ENCODE results near the gene SLC51A.
"Not testable (repeated sequence)": the region's sequence is repeated elsewhere in the genome, so short reads cannot be mapped to it uniquely, and the experiment has no call there.

Gene SLC51A

GRCh38 chr3:196216089-196216564 lies at the start of gene SLC51A:
SLC51A (plus strand) TSS chr3:196216534; CDS start chr3:196216713, 179 bp downstream.
- DNase-seq (ENCODE audit: low read depth in 3 of 3, low spot score in 1 of 3): no peak

- DNase-seq (ENCODE audit: low read depth in 3 of 3, low spot score in 1 of 3): no peak
Observed at GRCh38 chr3:196166741-196167140, 49.6 kb upstream of the SLC51A start.

- no peak for DNase-seq (ENCODE audit: low read depth in 3 of 3, low spot score in 1 of 3)
Observed at GRCh38 chr3:196168808-196169391, 47.4 kb upstream of the SLC51A start.

DNA sequence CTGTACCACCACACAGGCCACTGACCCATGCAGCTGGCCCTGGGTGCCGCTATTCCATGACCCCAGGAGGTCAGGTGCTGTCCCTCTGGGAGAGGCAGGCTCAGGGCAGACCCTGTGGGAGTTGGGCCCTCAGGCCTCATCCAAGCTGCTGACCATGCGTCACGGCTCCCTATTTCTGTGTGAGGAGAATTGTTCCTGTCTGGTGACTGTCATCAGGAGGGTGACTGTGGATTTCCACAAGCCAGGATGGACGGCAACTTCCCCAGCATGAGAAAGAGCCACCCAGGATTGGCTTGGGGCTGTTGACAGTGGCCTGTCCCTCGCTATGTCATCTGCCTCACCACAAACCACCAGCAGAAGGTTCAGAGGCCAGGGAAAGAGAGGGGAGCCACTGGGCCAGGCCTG lies 46.5 kb upstream of the SLC51A start:
- no peak for DNase-seq (ENCODE audit: low read depth in 3 of 3, low spot score in 1 of 3)

GRCh38 chr3:196170296-196170695 lies 46.0 kb upstream of the SLC51A start:
- not testable (repeated sequence) for DNase-seq (ENCODE audit: low read depth in 3 of 3, low spot score in 1 of 3)

DNA sequence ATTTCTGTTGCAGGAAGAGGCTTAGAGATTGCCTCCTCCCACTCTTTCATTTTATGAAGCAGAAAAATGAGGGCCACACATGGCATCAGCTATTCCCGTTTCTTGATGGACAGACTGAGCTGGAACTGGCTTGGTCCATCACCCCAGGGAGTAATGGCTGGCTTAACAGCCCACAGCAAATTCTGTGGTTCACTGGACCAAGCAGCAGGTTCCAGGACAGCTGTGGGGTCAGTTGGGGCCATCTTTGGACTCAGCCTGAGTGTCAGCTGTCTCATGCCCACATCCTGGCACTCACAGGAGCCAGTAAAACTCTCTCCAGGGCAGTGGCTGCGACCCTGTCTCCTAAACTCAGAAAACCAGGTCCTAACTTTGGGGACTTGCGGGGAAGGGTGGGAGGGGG lies 41.7 kb upstream of the SLC51A start:
- DNase-seq (ENCODE audit: low read depth in 3 of 3, low spot score in 1 of 3): no peak

DNA sequence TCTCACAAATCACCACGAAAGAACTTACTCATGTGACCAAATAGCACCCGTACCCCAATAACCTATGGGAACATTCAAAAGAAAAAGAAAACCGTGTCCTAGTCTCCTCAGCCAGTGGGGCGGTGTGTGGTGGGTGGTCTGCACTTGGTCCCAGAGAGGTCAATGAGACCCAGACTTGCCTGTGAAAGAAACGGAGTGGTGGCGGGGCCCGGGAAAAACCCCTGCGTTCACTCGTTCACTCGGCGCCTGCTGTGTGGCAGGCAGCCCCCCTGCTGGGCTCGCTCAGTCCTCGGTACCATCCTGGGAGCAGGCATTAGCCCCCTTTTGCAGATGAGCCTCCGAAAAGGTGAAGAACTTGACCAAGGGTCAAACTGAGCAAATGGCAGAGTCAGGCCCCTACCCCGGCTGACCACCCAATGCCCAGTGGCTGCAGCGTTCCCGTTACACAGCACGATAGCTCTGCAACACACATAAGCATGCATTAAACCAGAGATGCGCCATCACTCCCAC lies 41.2 kb upstream of the SLC51A start:
- DNase-seq (ENCODE audit: low read depth in 3 of 3, low spot score in 1 of 3): no peak

- no peak for DNase-seq (ENCODE audit: low read depth in 3 of 3, low spot score in 1 of 3)
Observed at GRCh38 chr3:196175722-196176121, 40.6 kb upstream of the SLC51A start.

DNA sequence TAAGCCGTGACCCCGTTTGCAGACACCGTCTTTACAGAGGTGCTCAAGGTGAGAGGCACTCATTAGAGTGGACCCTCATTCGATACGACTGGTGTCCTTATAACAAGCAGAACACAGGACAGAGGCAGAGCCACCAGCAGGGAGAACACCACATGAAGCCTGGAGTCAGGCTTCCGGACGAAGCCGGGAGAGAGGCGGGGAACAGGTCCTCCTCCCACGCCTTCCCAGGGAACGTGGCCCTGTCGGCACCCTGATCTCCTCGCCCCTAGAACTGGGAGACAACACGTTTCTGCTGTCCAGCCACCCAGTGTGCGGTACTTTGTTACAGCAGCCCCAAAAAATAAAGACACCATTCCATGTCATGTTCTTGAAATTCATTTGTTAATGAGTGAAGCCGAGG lies 38.8 kb upstream of the SLC51A start:
- DNase-seq (ENCODE audit: low read depth in 3 of 3, low spot score in 1 of 3): no peak

- no peak for DNase-seq (ENCODE audit: low read depth in 3 of 3, low spot score in 1 of 3)
Observed at GRCh38 chr3:196177967-196178366, 38.4 kb upstream of the SLC51A start.

DNA sequence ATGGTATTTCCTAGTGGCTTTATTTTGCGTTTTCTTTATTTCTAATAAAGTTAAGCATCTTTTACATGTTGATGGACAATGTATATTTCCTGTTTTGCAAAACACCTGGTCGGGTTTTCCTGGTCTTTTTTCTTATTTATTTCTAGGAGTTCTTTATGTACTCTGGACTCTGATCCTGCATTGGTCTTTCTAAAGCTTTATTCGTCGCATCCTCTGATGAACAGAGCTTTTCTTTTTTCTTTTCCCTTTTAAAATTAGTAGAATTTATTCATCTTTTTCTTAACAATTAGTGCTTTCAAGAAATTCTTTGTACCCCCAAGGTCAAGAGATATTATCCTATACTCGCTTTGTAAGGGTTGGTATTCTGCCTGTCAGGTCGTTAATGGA lies 37.3 kb upstream of the SLC51A start:
- no peak for DNase-seq (ENCODE audit: low read depth in 3 of 3, low spot score in 1 of 3)

DNA sequence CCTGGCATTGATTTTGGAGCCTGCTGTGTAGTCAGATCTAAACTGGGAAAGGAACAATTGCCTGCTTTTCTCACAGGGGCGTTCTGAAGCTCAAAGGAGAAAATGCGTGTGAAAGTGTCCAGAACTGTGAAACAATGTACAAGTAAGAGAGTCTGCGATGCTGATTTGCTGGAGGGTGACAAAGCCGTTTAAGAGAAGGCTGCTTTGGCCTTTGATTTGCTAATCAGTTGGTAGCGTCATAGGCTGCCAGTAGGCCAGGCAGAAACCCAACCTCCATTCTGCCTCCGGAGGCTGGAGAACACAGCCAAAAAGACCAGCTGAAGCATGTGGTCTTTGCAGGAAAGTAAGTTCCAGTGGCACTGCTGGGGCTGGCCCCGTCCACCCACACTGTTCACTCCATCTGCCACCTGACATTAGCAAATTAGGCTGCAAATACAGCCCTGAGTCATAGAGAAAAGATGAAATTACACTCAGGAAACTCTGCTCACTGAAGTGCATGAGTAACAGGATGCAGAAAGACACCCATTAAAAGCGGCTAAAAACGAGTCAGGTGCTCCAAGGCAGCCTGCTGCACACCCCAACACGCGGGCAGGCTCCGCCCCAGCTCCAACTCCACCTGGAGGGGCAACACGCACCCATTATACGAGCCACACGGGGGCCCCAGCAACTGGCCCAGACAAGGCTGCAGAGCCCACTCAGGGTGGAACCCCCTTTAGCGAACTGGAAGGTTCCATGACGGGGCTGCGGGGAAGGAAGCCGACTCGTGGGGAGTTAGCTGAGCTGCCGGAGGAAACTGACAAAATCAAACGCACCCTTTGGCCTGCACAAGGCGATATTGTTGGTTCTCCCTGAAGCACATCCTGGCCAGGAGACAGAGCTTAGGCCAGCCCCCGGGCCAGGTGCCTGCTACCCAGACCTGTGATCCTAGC lies 36.7 kb upstream of the SLC51A start:
- peak; percentile 63 to 68 (median 68) for DNase-seq (ENCODE audit: low read depth in 3 of 3, low spot score in 1 of 3)

DNA sequence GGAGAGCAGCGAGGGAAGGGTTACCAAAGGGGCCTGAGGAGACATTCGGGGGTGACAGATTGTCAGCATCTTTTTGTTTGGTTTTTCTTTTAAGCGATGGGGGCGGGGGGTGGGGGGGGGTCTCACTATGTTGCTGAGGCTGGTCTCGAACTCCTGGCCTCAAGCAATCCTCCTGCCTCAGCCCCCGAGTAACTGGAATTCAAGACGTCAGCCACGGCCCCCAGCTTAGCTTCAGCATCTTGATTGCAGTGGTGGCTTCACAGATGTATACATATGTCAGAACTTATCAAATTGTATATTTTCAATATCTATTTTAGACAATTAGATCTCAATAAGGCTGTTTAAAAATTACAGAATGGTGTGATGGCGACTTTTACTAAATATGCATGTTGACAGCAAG lies 36.0 kb upstream of the SLC51A start:
- DNase-seq (ENCODE audit: low read depth in 3 of 3, low spot score in 1 of 3): no peak

GRCh38 chr3:196181127-196181546 lies 35.2 kb upstream of the SLC51A start:
- DNase-seq (ENCODE audit: low read depth in 3 of 3, low spot score in 1 of 3): no peak

- DNase-seq (ENCODE audit: low read depth in 3 of 3, low spot score in 1 of 3): not testable (repeated sequence)
Observed at GRCh38 chr3:196184169-196184432, 32.2 kb upstream of the SLC51A start.

GRCh38 chr3:196184881-196185280 lies 31.5 kb upstream of the SLC51A start:
- no peak for DNase-seq (ENCODE audit: low read depth in 3 of 3, low spot score in 1 of 3)

GRCh38 chr3:196186651-196187573 lies 29.4 kb upstream of the SLC51A start:
- DNase-seq (ENCODE audit: low read depth in 3 of 3, low spot score in 1 of 3): no peak

DNA sequence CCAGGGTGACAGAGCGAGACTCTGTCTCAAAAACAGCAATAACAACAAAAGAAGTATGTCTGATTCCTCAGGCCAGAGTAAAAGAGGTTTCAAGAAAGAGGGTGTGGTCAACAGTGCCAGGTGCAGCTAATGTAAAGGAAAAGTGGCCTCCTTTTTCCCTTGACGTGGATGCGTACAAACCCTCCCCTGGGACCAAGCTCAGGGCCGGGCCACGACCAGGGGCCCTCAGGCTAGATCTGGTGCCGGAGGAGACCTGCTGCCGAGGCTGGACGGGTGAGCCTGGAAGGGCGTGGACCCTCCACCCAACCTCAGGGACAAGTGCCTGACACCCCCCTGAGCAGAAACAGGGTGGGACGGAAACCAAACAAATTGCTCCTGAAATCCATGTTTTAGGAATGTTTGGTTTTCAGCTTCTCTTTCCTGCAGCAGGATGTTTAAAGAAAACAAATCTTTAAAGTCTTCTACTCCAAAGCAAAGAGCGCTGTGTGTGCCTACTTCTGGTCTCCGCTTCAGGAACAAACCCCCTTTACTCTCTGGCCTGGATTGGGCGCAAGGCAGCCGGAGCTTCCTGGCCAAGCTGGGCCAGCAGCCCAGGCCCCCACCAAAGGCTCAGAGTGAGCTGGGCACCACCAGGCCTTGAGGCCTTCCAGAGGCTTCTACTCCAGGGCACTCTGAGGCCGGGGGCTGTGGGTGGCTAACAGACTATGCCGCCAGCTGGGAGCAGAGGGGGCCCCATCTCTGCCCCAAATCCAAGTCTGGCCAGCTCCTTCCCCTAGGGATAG lies 26.6 kb upstream of the SLC51A start:
- no peak for DNase-seq (ENCODE audit: low read depth in 3 of 3, low spot score in 1 of 3)

DNA sequence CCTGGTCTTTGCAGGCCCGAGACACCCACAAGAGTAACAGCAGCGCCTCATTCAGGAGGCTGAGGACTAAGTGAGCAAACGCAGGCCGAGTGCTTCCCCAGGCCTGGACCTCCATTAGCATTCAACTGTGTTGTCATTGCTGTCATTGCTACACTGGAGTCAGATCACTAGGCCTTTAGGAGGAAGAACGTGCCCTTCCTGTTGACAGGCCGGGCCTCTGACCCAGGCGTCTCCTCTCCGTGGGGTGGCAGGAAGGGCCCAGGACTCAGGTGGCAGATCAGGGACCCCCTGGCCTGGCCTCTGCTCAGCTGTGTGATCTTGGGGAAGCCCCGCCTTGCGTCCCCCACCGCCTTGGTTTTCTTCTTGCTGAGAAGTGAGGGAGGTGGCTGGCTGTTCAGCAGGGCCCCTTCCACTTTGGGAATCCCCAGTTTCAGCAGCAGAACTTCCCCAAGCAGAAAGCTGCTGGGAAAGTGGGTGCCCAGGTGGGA lies 24.3 kb upstream of the SLC51A start:
- no peak for DNase-seq (ENCODE audit: low read depth in 3 of 3, low spot score in 1 of 3)

GRCh38 chr3:196192524-196193051 lies 23.7 kb upstream of the SLC51A start:
- DNase-seq (ENCODE audit: low read depth in 3 of 3, low spot score in 1 of 3): no peak
